Activated CD8-positive, alpha-beta memory T cell treated with anti-CD3 and anti-CD28 coated beads for 48 hours (primary cell): ENCODE measurements around the gene NRSN1.

Experiments
- DNase-seq, 3 experiments: peaks; one replicate each; pipeline ENCODE4 v3.0.0-alpha.2; 2020; ENCODE audit warnings: low read depth in 2 of 3, low spot score in 2 of 3

The NRSN1 gene

GRCh38 chr6:24125980-24126379 lies at the start of gene NRSN1:
NRSN1 (plus strand) TSS chr6:24126215; CDS start chr6:24134328, 8,113 bp downstream.
- DNase-seq, result no peak

- no peak for DNase-seq
Observed at GRCh38 chr6:24078200-24078599, 47.8 kb upstream of the NRSN1 start.

GRCh38 chr6:24079076-24079475 lies 46.9 kb upstream of the NRSN1 start:
- no peak for DNase-seq

- DNase-seq, result no peak
Observed at GRCh38 chr6:24080711-24081110, 45.3 kb upstream of the NRSN1 start.

- no peak for DNase-seq
Observed at GRCh38 chr6:24089736-24090135, 36.3 kb upstream of the NRSN1 start.

- DNase-seq, result no peak
Observed at GRCh38 chr6:24092407-24092806, 33.6 kb upstream of the NRSN1 start.

GRCh38 chr6:24093381-24093780 lies 32.6 kb upstream of the NRSN1 start:
- no peak for DNase-seq

- DNase-seq, result no peak
Observed at GRCh38 chr6:24099181-24099580, 26.8 kb upstream of the NRSN1 start.

GRCh38 chr6:24100024-24100769 lies 25.8 kb upstream of the NRSN1 start:
- DNase-seq, result no peak

- no peak for DNase-seq
Observed at GRCh38 chr6:24100770-24101155, 25.3 kb upstream of the NRSN1 start.

GRCh38 chr6:24105191-24105590 lies 20.8 kb upstream of the NRSN1 start:
- DNase-seq, result no peak

- DNase-seq, result no peak
Observed at GRCh38 chr6:24106291-24106690, 19.7 kb upstream of the NRSN1 start.

GRCh38 chr6:24107294-24107693 lies 18.7 kb upstream of the NRSN1 start:
- no peak for DNase-seq

GRCh38 chr6:24108056-24108455 lies 18.0 kb upstream of the NRSN1 start:
- no peak for DNase-seq

- DNase-seq, result no peak
Observed at GRCh38 chr6:24110417-24110816, 15.6 kb upstream of the NRSN1 start.

- no peak for DNase-seq
Observed at GRCh38 chr6:24113891-24114290, 12.1 kb upstream of the NRSN1 start.

- DNase-seq, result no peak
Observed at GRCh38 chr6:24117021-24117420, 9.0 kb upstream of the NRSN1 start.

GRCh38 chr6:24122139-24122538 lies 3.9 kb upstream of the NRSN1 start:
- no peak for DNase-seq

GRCh38 chr6:24126586-24127192 lies 674 bp downstream of the NRSN1 start:
- DNase-seq, result no peak

- DNase-seq, result no peak
Observed at GRCh38 chr6:24127316-24127715, 1.3 kb downstream of the NRSN1 start.

- no peak for DNase-seq
Observed at GRCh38 chr6:24131751-24132150, 5.7 kb downstream of the NRSN1 start.

- no peak for DNase-seq
Observed at GRCh38 chr6:24139080-24139479, 13.1 kb downstream of the NRSN1 start.

- DNase-seq, result no peak
Observed at GRCh38 chr6:24139639-24140038, 13.6 kb downstream of the NRSN1 start.
